Endothelial cell of umbilical vein (primary cell): ENCODE results near the gene MRPL21. TPM values are rescaled to one million over a fixed set of nuclear protein-coding genes. Genes with fewer than 3 reads are reported as not detected.

Experiments
- BruUV-seq: library from RNA; stranded (reverse); fragments of 400-500 nt; replicated peaks from 2 replicates; lab custom pipeline; 2021; lab: Mats Ljungman, UMichigan
- CTCF ChIA-PET: fragments of 300-600, 350-600 bp; sonication (Branson Sonifier 250); formaldehyde crosslinking; loops from one replicate; lab custom pipeline; 2021; ENCODE audit warnings: antibody characterized with exemption, inconsistent platforms; lab: Charles Lee
- POLR2A ChIA-PET: fragments of 300-600, 350-600 bp; sonication (Branson Sonifier 250); formaldehyde crosslinking; loops from one replicate; lab custom pipeline; 2021; ENCODE audit warnings: antibody characterized with exemption, inconsistent platforms; lab: Charles Lee
- DNase-seq: peaks from one replicate; pipeline ENCODE4 v3.0.0-alpha.2; 2011; ENCODE audit warnings: low read depth, low spot score
- FAIRE-seq: peaks from 2 replicates; lab custom pipeline; 2011; peaks lifted over from hg19 to GRCh38; lab: Jason Lieb, UNC
- H2AFZ ChIP-seq: 2 replicates; pipeline ENCODE4 v1.6.0; 2012; ENCODE audit warnings: low read depth, low read length, control low read depth, inconsistent platforms
- H3K27ac ChIP-seq: 2 replicates; pipeline ENCODE4 v1.5.1; 2011; ENCODE audit warnings: low read depth, mild to moderate bottlenecking, control low read depth, low read length, moderate library complexity; ENCODE audit not compliant: insufficient read depth
- H3K27me3 ChIP-seq, 2 experiments: 2 replicates each; pipeline versions ENCODE4 v1.6.0 to v1.6.1; 2011; ENCODE audit warnings: low read length in 2 of 2, mixed read lengths in 1 of 2; ENCODE audit not compliant: control insufficient read depth in 2 of 2, insufficient read depth in 2 of 2
- H3K36me3 ChIP-seq, 2 experiments: 2 replicates in 1 of 2; 3 replicates in 1 of 2; pipeline ENCODE4 v1.5.1; 2011; ENCODE audit warnings: low read length in 2 of 2, mild to moderate bottlenecking in 1 of 2, moderate library complexity in 1 of 2; ENCODE audit not compliant: control insufficient read depth in 2 of 2, insufficient read depth in 2 of 2; ENCODE audit errors: extremely low read depth in 1 of 2
- H3K4me1 ChIP-seq: 3 replicates; pipeline ENCODE4 v1.5.1; 2011; ENCODE audit warnings: mild to moderate bottlenecking, low read length; ENCODE audit not compliant: control insufficient read depth, insufficient read depth; ENCODE audit errors: extremely low read depth
- H3K4me2 ChIP-seq: 2 replicates; pipeline ENCODE4 v1.6.1; 2011; ENCODE audit warnings: low read length, control low read depth, mixed read lengths; ENCODE audit not compliant: insufficient read depth
- H3K4me3 ChIP-seq, 3 experiments: fragments of 200-600 bp in 1 of 3; sonication (generic), shearing (Covaris generic) in 1 of 3; replicated peaks in 1 of 3; 2 replicates each; pipeline ENCODE4 v1.5.1; 2011 to 2016; ENCODE audit warnings: control low read depth in 3 of 3, low read length in 3 of 3, mild to moderate bottlenecking in 2 of 3, inconsistent platforms in 1 of 3, low read depth in 1 of 3, moderate library complexity in 1 of 3; ENCODE audit not compliant: insufficient read depth in 1 of 3
- H3K79me2 ChIP-seq: 2 replicates; pipeline ENCODE4 v1.6.0; 2012; ENCODE audit warnings: low read length, inconsistent platforms; ENCODE audit not compliant: control insufficient read depth, insufficient read depth
- H3K9ac ChIP-seq: replicated peaks from 2 replicates; pipeline ENCODE3; 2011; ENCODE audit warnings: low read length, control low read depth; ENCODE audit not compliant: insufficient read depth; ENCODE audit errors: extremely low read depth
- H3K9me1 ChIP-seq: replicated peaks from 3 replicates; pipeline ENCODE4 v1.6.0; 2011; ENCODE audit warnings: mild to moderate bottlenecking, low read length; ENCODE audit not compliant: control insufficient read depth, insufficient read depth; ENCODE audit errors: extremely low read depth
- H3K9me3 ChIP-seq: replicated peaks from 2 replicates; pipeline ENCODE4 v1.5.1; 2012; ENCODE audit warnings: low read length, inconsistent platforms; ENCODE audit not compliant: control insufficient read depth, insufficient read depth
- H4K20me1 ChIP-seq: replicated peaks from 2 replicates; pipeline ENCODE3; 2011; ENCODE audit warnings: mild to moderate bottlenecking, low read length; ENCODE audit not compliant: control insufficient read depth, insufficient read depth; ENCODE audit errors: extremely low read depth
- CTCF ChIP-seq, 2 donors: IDR thresholded peaks; 1 replicate in 1 of 2; 2 replicates in 1 of 2; pipeline ENCODE4 v1.5.1; 2011; ENCODE audit warnings: low read length in 2 of 2, mild to moderate bottlenecking in 2 of 2, moderate library complexity in 2 of 2, control low read depth in 1 of 2, inconsistent platforms in 1 of 2, low read depth in 1 of 2; ENCODE audit not compliant: insufficient read depth in 1 of 2; ENCODE audit errors: extremely low read depth in 1 of 2
- EZH2 ChIP-seq: IDR thresholded peaks from 2 replicates; pipeline ENCODE4 v1.6.1; 2012; ENCODE audit warnings: borderline replicate concordance, low read depth, mild to moderate bottlenecking, moderate library complexity, low read length, inconsistent platforms; ENCODE audit not compliant: severe bottlenecking
- FOS ChIP-seq: IDR thresholded peaks from 2 replicates; pipeline ENCODE4 v1.6.1; 2011; ENCODE audit warnings: mild to moderate bottlenecking, low read length, moderate library complexity, borderline replicate concordance; ENCODE audit not compliant: insufficient read depth
- GATA2 ChIP-seq: IDR thresholded peaks from 2 replicates; pipeline ENCODE4 v1.7.0; 2011; ENCODE audit warnings: low read depth, mild to moderate bottlenecking, moderate library complexity, mixed read lengths, low read length; ENCODE audit not compliant: insufficient read length, insufficient read depth
- JUN ChIP-seq: IDR thresholded peaks from 2 replicates; pipeline ENCODE4 v1.6.1; 2011; ENCODE audit warnings: borderline replicate concordance, low read depth; ENCODE audit not compliant: insufficient read length, insufficient read depth
- MAX ChIP-seq: IDR thresholded peaks from 2 replicates; pipeline ENCODE4 v1.6.1; 2011; ENCODE audit not compliant: insufficient read depth, insufficient read length
- MYC ChIP-seq: IDR thresholded peaks from one replicate; pipeline ENCODE4 v1.6.1; 2011; ENCODE audit warnings: mild to moderate bottlenecking, low read depth, low read length
- POLR2A ChIP-seq: IDR thresholded peaks from 2 replicates; pipeline ENCODE4 v1.6.1; 2012; ENCODE audit warnings: low read depth, mild to moderate bottlenecking, control low read depth, low read length
- POLR2AphosphoS5 ChIP-seq: IDR thresholded peaks from 2 replicates; pipeline ENCODE4 v1.6.1; 2012; ENCODE audit warnings: low read depth, mild to moderate bottlenecking, control low read depth, low read length, moderate library complexity; ENCODE audit not compliant: insufficient read depth
- dilution Hi-C: fragments of 300-500 bp; cut with MboI; formaldehyde crosslinking; loops from one replicate; pipeline ENCODE4 v1.15.0; 2019; ENCODE audit warnings: low sequenced_read_pairs; ENCODE audit not compliant: extremely low pct_ligation_motif_present
- intact Hi-C: fragments of 100-400 bp; cut with micrococcal nuclease; formaldehyde crosslinking; loops from one replicate; pipeline ENCODE4 v1.10.0; 2022
- polyA plus RNA-seq, 4 experiments: library from polyadenylated mRNA; depleted of rRNA in 3 of 4; stranded (reverse) in 3 of 4; unstranded in 1 of 4; fragments of >200 nt; gene quantifications; 2 replicates each; pipeline versions ENCODE4 v1.2.1 to v1.2.3, GENCODE V29; 2011 to 2012; ENCODE audit warnings: missing spikeins in 1 of 4
- total RNA-seq: library from RNA; stranded (reverse); gene quantifications from 2 replicates; pipeline ENCODE4 v1.2.3, GENCODE V29; 2021

Gene MRPL21
- total and polyA plus RNA-seq, 2 donors (not counting 3 experiments of a cell fraction or from before 2014, with no cell fraction given) = 52.2 to 65.5 TPM

DNA sequence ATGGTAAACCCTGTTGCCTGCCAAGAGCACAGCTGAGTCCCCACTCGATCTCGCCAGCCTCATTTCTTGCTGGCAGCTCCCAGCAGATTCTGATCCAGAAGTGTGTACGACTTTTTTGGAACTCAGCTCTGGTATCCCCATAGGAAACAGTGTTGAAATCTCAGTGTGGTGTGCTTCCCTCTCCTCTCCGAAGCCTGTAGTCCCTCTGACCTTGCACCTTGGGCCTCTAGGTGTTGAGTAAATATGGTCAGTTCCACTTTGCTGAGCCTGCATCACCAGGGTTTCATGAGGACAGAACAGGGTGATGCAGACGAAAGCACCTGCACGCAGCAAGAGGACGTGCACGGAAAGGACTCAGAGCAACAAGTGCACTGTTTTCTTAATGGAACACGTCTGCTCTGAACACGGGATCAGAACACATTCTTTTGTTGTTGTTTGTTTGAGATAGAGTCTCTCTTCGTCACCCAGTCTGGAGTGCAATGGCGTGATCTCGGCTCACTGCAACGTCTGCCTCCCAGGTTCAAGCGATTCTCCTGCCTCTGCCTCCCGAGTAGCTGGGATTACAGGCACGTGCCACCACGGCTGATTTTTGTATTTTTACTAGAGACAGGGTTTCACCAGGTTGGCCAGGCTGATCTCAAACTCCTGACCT is 58.2 kb downstream of the MRPL21 start:
- Histone ChIP-seq H4K20me1 (no peaks in the 10 kb centered on the region), H3K79me2 (no peaks in the 10 kb centered on the region), H2AFZ (no peak overlapping the region), H3K4me1 (peaks cover 15% of the 10 kb centered on the region), H3K9ac (no peak overlapping the region), H3K27me3 (peaks cover 2 to 13% of the 10 kb centered on the region in 2 experiments), H3K9me3 (no peaks in the 10 kb centered on the region), H3K4me2 (no peak overlapping the region), H3K9me1 (no peaks in the 10 kb centered on the region), H3K36me3 (no peaks in the 10 kb centered on the region), H3K4me3 (no peak overlapping the region), H3K27ac (no peak overlapping the region)
- no peak for TF ChIP-seq MYC
- no peak for TF ChIP-seq FOS
- no peak for TF ChIP-seq JUN
- TF ChIP-seq CTCF (IDR thresholded peaks at IDR 0.05; ENCODE audit: extremely low read depth in 1 of 2, insufficient read depth in 1 of 2, low read depth in 1 of 2, low read length in 2 of 2) = no peak
- TF ChIP-seq MAX = no peak
- no peak for TF ChIP-seq EZH2
- no peak for TF ChIP-seq POLR2AphosphoS5
- TF ChIP-seq POLR2A = no peak
- TF ChIP-seq GATA2 = no peak
- ChIA-PET CTCF (no interaction called here), POLR2A (no interaction called here)
- DNase-seq (no peak), FAIRE-seq (no peak)
- intact Hi-C loops (no loop called here), dilution Hi-C loops (no loop called here)
- no TSS peak for BruUV-seq
